GM12872 (cell line): ENCODE data around the gene GRIP1.

Experiments
- TF ChIP-seq, protein P1 (sequence below): IDR thresholded peaks from 3 replicates; pipeline ENCODE4 v1.5.1; 2011; ENCODE audit warnings: low read depth, mild to moderate bottlenecking, low read length, moderate library complexity; ENCODE audit not compliant: insufficient read depth

GRIP1 gene

GRCh38 chr12:66717036-66717673 lies 38.3 kb upstream of the GRIP1 start:
- TF ChIP-seq, protein P1, sequence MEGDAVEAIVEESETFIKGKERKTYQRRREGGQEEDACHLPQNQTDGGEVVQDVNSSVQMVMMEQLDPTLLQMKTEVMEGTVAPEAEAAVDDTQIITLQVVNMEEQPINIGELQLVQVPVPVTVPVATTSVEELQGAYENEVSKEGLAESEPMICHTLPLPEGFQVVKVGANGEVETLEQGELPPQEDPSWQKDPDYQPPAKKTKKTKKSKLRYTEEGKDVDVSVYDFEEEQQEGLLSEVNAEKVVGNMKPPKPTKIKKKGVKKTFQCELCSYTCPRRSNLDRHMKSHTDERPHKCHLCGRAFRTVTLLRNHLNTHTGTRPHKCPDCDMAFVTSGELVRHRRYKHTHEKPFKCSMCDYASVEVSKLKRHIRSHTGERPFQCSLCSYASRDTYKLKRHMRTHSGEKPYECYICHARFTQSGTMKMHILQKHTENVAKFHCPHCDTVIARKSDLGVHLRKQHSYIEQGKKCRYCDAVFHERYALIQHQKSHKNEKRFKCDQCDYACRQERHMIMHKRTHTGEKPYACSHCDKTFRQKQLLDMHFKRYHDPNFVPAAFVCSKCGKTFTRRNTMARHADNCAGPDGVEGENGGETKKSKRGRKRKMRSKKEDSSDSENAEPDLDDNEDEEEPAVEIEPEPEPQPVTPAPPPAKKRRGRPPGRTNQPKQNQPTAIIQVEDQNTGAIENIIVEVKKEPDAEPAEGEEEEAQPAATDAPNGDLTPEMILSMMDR, result no peak

DNA sequence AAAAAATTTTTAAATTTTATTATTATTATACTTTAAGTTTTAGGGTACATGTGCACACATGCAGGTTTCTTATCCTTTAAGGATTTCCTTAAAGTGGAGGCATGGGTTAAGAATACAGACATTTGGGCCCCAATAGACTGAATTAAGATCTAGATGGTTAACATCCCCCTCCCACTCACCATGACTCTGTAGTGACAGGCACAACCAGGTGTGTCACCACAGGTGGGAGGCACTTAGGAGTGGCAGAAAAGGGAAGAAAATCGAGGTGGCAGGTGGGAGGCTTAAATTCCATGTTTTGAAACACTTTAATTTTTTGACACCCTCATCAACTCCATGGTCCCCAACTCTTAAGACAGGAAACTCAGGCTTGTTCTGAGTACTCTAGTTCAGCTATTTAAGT lies 37.6 kb upstream of the GRIP1 start:
- TF ChIP-seq, protein P1, result no peak

DNA sequence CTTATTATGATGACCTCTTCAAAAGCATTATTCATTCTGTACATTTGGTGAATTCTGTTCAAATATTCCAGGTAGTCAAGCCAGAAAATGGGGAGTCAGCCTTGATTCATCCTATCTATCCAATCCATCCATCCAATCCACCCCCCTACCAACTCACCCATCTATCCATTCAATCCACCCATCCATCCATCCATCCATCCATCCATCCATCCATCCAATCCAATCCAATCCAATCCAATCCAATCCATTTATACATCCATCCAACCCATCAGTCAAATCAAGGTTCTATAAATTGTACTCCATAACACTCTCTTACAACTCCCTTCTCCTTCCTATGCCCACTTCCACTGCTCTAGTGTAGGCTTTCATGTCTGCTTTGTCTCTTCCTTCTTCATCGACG lies 35.8 kb upstream of the GRIP1 start:
- TF ChIP-seq, protein P1, result no peak

DNA sequence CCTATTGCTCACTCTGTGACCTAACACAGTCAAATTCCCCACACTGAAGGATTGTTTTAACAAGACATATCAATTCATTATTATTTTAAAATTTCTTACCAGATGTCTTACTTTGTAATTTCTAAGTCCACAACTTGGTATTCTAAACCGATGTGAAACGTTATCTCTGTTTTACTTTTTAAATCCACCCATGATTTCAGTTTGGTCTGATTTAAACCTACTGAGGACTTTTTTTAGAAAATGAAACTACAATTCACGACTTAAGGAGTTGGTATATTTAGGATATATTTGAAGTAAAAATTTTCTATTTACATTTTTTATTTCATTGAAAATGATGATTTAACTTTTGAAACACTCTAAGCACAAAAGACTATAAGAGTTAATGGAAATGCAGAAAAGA lies 35.1 kb upstream of the GRIP1 start:
- TF ChIP-seq, protein P1, result no peak

- TF ChIP-seq, protein P1, result no peak
Observed at GRCh38 chr12:66709893-66710292, 31.0 kb upstream of the GRIP1 start.

GRCh38 chr12:66709457-66709773 lies 30.5 kb upstream of the GRIP1 start:
- TF ChIP-seq, protein P1, result no peak

DNA sequence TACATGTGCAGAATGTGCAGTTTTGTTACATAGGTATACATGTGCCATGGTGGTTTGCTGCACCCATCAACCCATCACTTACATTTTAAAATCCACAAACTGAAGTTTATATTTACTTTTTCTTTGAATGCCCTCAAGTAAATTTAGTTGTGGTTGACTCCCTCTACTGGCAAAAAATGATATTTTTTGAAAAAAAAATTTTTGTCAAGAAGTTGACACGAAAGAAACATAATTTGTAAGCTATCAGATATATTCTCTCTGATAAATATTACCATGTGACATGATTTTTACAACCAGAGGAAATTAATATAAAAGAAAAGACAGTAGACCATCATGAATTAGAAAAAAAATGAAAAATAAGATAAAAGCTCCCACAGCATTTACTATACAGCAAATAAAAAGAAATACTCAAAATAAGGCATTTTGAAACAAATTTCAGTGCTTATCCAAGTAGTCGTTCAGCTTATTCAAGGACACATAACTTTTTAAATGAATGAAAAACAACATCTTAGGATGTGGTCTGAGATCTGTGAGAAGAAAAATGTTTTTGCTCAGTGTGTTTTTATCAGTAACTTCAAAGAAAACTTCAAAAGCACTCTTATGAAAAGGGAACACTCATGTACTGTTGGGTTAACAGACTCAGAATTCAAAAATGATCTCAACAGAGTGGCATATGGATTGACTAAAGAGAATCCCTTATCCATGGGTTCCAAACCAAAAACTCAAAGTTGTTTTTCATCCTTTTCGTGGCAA lies 30.0 kb upstream of the GRIP1 start:
- TF ChIP-seq, protein P1, result peak; percentile 22; the same call in 1 of the 3 replicates
